Left ventricle myocardium inferior (tissue), 1 donor: ENCODE results near the gene EPC2. TPM values are rescaled to one million over a fixed set of nuclear protein-coding genes. Genes with fewer than 3 reads are reported as not detected.

Experiments used
- DNase-seq: peaks from one replicate; pipeline ENCODE4 v3.0.0-alpha.2; 2020
- H3K27ac ChIP-seq: fragments of 200-600 bp; replicated peaks from 2 replicates; pipeline ENCODE4 v1.8.0; 2021
- H3K27me3 ChIP-seq: fragments of 200-600 bp; 2 replicates; pipeline ENCODE4 v1.8.0; 2021; ENCODE audit warnings: low read depth
- H3K36me3 ChIP-seq: fragments of 200-600 bp; 2 replicates; pipeline ENCODE4 v1.8.0; 2021
- H3K4me1 ChIP-seq: fragments of 200-600 bp; 2 replicates; pipeline ENCODE4 v1.8.0; 2021
- H3K4me3 ChIP-seq: fragments of 200-600 bp; 2 replicates; pipeline ENCODE4 v1.8.0; 2021; ENCODE audit warnings: mild to moderate bottlenecking, moderate library complexity
- H3K9me3 ChIP-seq: fragments of 200-600 bp; replicated peaks from 2 replicates; pipeline ENCODE4 v1.8.0; 2021
- CTCF ChIP-seq: fragments of 200-600 bp; IDR thresholded peaks from 2 replicates; pipeline ENCODE4 v1.8.0; 2021; ENCODE audit warnings: antibody characterized with exemption, mild to moderate bottlenecking, borderline replicate concordance
- intact Hi-C: fragments of 100-400 bp; cut with micrococcal nuclease; formaldehyde crosslinking; loops from one replicate; pipeline ENCODE4 v1.11.0; 2022
- total RNA-seq: library from RNA; stranded (reverse); fragmentation: NEBNext Ultra II Directional; extraction: Animal tissue kit (Norgen Biotek cat#: 25700); gene quantifications from one replicate; pipeline ENCODE4 v1.2.1, GENCODE V29; 2021
- donor health status: DM: no; HTN: yes; CAD: no; lungs with severe emphysema.

Gene EPC2
- total RNA-seq, 1 donor from 2014 or later: 22.0 TPM

GRCh38 chr2:148603562-148603920 lies 41.0 kb upstream of the EPC2 start:
- Histone ChIP-seq H3K9me3 (peaks cover 32% of the 10 kb centered on the region), H3K27ac (no peak overlapping the region), H3K27me3 (no peaks in the 10 kb centered on the region), H3K4me1 (no peaks in the 10 kb centered on the region), H3K4me3 (no peak overlapping the region), H3K36me3 (no peaks in the 10 kb centered on the region)
- no peak for TF ChIP-seq CTCF
- no peak for DNase-seq
- intact Hi-C loops: no loop called here

DNA sequence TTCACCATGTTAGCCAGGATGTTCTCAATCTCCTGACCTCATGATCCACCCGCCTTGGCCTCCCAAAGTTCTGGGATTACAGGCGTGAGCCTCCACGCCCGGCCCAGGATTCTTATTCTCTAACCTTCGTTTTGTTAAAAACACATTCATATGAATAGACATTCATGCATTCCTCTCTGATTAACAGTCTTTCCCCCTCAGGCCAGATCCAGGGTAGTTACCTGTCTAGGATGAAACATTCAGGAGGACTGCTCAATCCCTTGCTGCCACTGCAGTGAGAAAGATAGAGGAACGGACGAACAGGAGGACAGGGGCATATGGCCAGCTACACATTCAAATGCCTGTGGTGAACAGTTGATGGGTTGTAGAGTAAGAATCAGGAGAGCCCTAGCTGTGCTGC lies 39.6 kb upstream of the EPC2 start:
- no peak for DNase-seq
- TF ChIP-seq CTCF: no peak
- no peaks in the 10 kb centered on the region for H3K4me1 ChIP-seq
- intact Hi-C loops: no loop called here
- H3K4me3 ChIP-seq: no peak overlapping the region
- H3K36me3 ChIP-seq: no peaks in the 10 kb centered on the region
- H3K27me3 ChIP-seq: no peaks in the 10 kb centered on the region
- peaks cover 32% of the 10 kb centered on the region for H3K9me3 ChIP-seq
- no peak overlapping the region for H3K27ac ChIP-seq

DNA sequence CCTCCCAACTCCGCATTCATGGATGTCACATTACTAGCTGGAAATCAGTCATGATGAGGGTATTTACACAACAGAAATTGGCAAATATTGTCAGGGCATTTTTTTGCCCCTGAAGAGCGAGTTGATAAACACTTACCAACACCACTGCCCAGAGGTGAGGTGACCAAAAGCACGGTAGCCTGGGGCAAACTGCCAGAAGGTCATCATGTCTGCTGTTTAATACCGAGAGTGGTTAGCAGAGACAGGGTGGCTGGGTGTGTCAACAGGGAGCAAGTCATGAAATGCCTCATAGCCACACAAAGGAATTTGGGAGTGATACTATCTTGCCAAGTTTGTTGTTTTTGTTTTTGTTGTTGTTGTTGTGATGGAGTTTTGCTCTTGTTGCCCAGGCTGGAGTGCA lies 37.0 kb upstream of the EPC2 start:
- Histone ChIP-seq H3K27me3 (no peaks in the 10 kb centered on the region), H3K36me3 (no peaks in the 10 kb centered on the region), H3K27ac (no peak overlapping the region), H3K4me1 (no peaks in the 10 kb centered on the region), H3K4me3 (no peak overlapping the region), H3K9me3 (peaks cover 12% of the 10 kb centered on the region)
- no peak for DNase-seq
- intact Hi-C loops: no loop called here
- no peak for TF ChIP-seq CTCF

DNA sequence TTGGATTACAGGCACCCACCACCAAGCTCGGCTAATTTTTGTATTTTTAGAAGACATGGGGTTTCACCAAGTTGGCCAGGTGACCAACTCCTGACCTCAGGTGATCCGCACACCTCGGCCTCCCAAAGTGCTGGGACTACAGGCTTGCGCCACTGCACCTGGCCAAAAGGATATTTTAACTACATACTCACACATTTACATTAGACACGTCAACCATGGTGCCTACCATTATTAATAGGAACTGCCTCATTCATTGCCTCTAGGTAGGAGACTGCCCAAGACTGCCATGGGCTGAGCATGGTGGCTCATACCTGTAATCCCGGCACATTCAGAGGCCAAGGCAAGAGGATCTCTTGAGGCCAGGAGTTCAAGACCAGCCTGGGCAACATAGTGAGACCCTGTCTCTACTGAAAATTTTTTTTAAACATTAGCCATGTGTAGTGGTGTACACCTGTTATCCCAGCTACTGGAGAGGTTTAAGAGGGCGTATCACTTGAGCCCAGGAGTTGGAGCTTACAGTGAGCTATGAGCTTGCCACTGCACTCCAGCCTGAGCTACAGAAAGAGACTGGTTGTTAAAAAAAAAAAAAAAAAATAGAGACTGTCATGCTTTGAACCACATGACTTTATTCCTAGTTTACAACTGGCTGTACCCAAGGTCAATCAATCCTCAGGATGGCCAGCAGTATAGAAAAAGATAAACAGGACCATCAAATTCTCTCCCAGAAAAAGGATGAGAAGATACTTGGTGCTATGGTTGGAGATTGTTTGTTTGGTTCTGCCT lies 31.1 kb upstream of the EPC2 start:
- intact Hi-C loops: no loop called here
- no peak for DNase-seq
- no peak for TF ChIP-seq CTCF
- H3K27ac ChIP-seq: peak overlapping the region; percentile 69
- peaks cover 29% of the 10 kb centered on the region for H3K4me1 ChIP-seq
- no peak overlapping the region for H3K4me3 ChIP-seq
- no peaks in the 10 kb centered on the region for H3K9me3 ChIP-seq
- no peaks in the 10 kb centered on the region for H3K36me3 ChIP-seq
- H3K27me3 ChIP-seq: no peaks in the 10 kb centered on the region

DNA sequence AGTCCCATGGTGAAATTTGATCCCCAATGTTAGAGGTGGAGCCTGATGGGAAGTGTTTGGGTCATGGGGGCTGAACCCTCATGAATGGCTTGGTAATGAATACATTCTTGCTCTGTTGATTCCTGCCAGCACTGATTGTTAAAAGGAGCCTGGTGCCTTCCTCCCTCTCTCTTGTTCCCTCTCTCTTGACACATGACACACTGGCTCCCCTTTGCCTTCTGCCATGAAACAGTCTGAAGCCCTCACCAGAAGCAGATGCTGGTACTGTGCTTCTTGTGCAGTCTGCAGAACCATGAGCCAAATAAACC lies 30.6 kb upstream of the EPC2 start:
- no peak for DNase-seq
- Histone ChIP-seq H3K27ac (peak overlapping the region; percentile 69), H3K36me3 (no peaks in the 10 kb centered on the region), H3K4me3 (no peak overlapping the region), H3K27me3 (no peaks in the 10 kb centered on the region), H3K9me3 (no peaks in the 10 kb centered on the region), H3K4me1 (peaks cover 35% of the 10 kb centered on the region)
- intact Hi-C loops: no loop called here
- TF ChIP-seq CTCF: no peak
